ENCODE results near the gene ADAD1.
A peak's percentile ranks its signal among the peaks of the same experiment; 100 is the strongest.
"Not testable (repeated sequence)": the region's sequence is repeated elsewhere in the genome, so short reads cannot be mapped to it uniquely, and the experiment has no call there.

The ADAD1 gene

GRCh38 chr4:122378711-122379110, at the start of gene ADAD1:
TSS of gene ADAD1 (plus strand) at chr4:122379011. CDS start at chr4:122380070, 1,059 bp downstream.
- DNase-seq = no peak

- DNase-seq = no peak
Observed at GRCh38 chr4:122329876-122330565, 48.8 kb upstream of the ADAD1 start.

- peak; percentile 87 for DNase-seq
Observed at GRCh38 chr4:122331195-122331594, 47.6 kb upstream of the ADAD1 start.

GRCh38 chr4:122334828-122335227, 44.0 kb upstream of the ADAD1 start:
- no peak for DNase-seq

GRCh38 chr4:122341886-122342285, 36.9 kb upstream of the ADAD1 start:
- DNase-seq = no peak

- no peak for DNase-seq
Observed at GRCh38 chr4:122346036-122346435, 32.8 kb upstream of the ADAD1 start.

- DNase-seq = no peak
Observed at GRCh38 chr4:122346503-122346902, 32.3 kb upstream of the ADAD1 start.

GRCh38 chr4:122356317-122356808, 22.4 kb upstream of the ADAD1 start:
- DNase-seq = no peak

GRCh38 chr4:122360754-122361153, 18.1 kb upstream of the ADAD1 start:
- no peak for DNase-seq

- peak; percentile 3 for DNase-seq
Observed at GRCh38 chr4:122364700-122365404, 14.0 kb upstream of the ADAD1 start.

GRCh38 chr4:122368786-122369185, 10.0 kb upstream of the ADAD1 start:
- DNase-seq = not testable (repeated sequence)

- no peak for DNase-seq
Observed at GRCh38 chr4:122377352-122377751, 1.5 kb upstream of the ADAD1 start.

GRCh38 chr4:122379239-122379638, 428 bp downstream of the ADAD1 start:
- DNase-seq = no peak

- DNase-seq = no peak
Observed at GRCh38 chr4:122383341-122383740, 4.5 kb downstream of the ADAD1 start.

GRCh38 chr4:122384245-122384644, 5.4 kb downstream of the ADAD1 start:
- DNase-seq = no peak

- no peak for DNase-seq
Observed at GRCh38 chr4:122393276-122393675, 14.5 kb downstream of the ADAD1 start.

GRCh38 chr4:122403861-122404260, 25.1 kb downstream of the ADAD1 start:
- DNase-seq = no peak

- DNase-seq = no peak
Observed at GRCh38 chr4:122412547-122412946, 33.7 kb downstream of the ADAD1 start.

GRCh38 chr4:122423246-122423645, 44.4 kb downstream of the ADAD1 start:
- no peak for DNase-seq

GRCh38 chr4:122431351-122431750, 52.5 kb downstream of the ADAD1 start:
- DNase-seq = no peak

- no peak for DNase-seq
Observed at GRCh38 chr4:122434285-122434684, 55.5 kb downstream of the ADAD1 start.

GRCh38 chr4:122450847-122451246, 72.0 kb downstream of the ADAD1 start:
- no peak for DNase-seq

GRCh38 chr4:122453384-122453995, 74.7 kb downstream of the ADAD1 start:
- DNase-seq = no peak
